Vagina (tissue), 2 donors: ENCODE measurements around the gene HOXC11. TPM values are rescaled to one million over a fixed set of nuclear protein-coding genes. Genes with fewer than 3 reads are reported as not detected.

ENCODE experiments used
- DNase-seq, 2 donors: peaks; one replicate each; pipeline ENCODE4 v3.0.0-alpha.2; 2017; ENCODE audit errors: extremely low spot score in 2 of 2
- H3K27ac ChIP-seq: fragments of 200-600 bp; sonication (generic); one replicate; pipeline ENCODE4 v1.5.1; 2019
- H3K27me3 ChIP-seq: fragments of 200-600 bp; sonication (generic); one replicate; pipeline ENCODE4 v1.5.1; 2019
- H3K36me3 ChIP-seq, 2 donors: fragments of 200-600 bp; sonication (generic); one replicate each; pipeline ENCODE4 v1.5.1; 2017 to 2019
- H3K4me1 ChIP-seq: fragments of 200-600 bp; sonication (generic); one replicate; pipeline ENCODE4 v1.5.1; 2019
- H3K4me3 ChIP-seq, 2 donors: fragments of 200-600 bp; sonication (generic); 1 replicate in 1 of 2; 2 replicates in 1 of 2; pipeline ENCODE4 v1.5.1; 2016 to 2019
- H3K9me3 ChIP-seq: fragments of 200-600 bp; sonication (generic); one replicate; pipeline ENCODE4 v1.5.1; 2019
- POLR2A ChIP-seq, 2 donors: fragments of 450-650 bp; IDR thresholded peaks; one replicate each; pipeline ENCODE4 v1.6.1; 2017; ENCODE audit warnings: antibody characterized with exemption in 2 of 2, mild to moderate bottlenecking in 2 of 2, moderate library complexity in 2 of 2
- POLR2AphosphoS5 ChIP-seq, 2 donors: sonication (generic); formaldehyde crosslinking; IDR thresholded peaks; one replicate each; pipeline ENCODE4 v1.9.0; 2017; ENCODE audit warnings: antibody characterized with exemption in 2 of 2, mild to moderate bottlenecking in 2 of 2, low read depth in 1 of 2; ENCODE audit not compliant: insufficient read depth in 1 of 2
- intact Hi-C: fragments of 100-400 bp; cut with DNase I; formaldehyde crosslinking; loops from one replicate; pipeline ENCODE4 v1.15.1; 2023
- total RNA-seq: library from RNA; depleted of rRNA; stranded (reverse); fragments of >200 nt; gene quantifications from one replicate; pipeline ENCODE4 v1.2.3, GENCODE V29; 2016
- TF ChIP-seq, protein P1 (sequence below), 3 experiments: fragments of 450-650 bp in 2 of 3; fragments of 200-600 bp in 1 of 3; sonication (generic) in 1 of 3; IDR thresholded peaks; one replicate each; pipeline ENCODE4 v1.5.1; 2017 to 2019; ENCODE audit warnings: antibody characterized with exemption in 3 of 3, mild to moderate bottlenecking in 2 of 3, moderate library complexity in 2 of 3

HOXC11 gene
- total RNA-seq, 1 donor from 2014 or later, result not detected

DNA sequence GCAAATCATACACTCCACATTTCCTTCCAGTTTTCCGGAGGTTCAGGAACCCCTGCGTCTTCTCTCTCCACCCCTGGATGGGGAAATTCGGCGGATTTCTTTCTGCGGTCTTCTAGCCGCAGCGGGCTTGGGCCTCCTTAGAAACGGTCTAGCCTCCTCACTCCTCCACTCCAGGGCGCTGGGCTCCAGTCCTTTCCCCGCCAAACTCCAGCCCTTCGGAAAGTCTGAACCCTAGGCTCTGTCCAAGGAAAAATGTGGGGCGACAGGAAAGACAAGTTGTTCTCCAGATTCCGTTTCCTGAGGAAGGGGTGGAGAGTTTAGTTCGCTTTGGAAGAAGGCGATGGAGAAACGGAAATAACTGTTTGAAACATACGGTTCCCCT lies 10.6 kb downstream of the HOXC11 start:
- no peak for TF ChIP-seq POLR2A (IDR thresholded peaks at IDR 0.05)
- TF ChIP-seq, protein P1, sequence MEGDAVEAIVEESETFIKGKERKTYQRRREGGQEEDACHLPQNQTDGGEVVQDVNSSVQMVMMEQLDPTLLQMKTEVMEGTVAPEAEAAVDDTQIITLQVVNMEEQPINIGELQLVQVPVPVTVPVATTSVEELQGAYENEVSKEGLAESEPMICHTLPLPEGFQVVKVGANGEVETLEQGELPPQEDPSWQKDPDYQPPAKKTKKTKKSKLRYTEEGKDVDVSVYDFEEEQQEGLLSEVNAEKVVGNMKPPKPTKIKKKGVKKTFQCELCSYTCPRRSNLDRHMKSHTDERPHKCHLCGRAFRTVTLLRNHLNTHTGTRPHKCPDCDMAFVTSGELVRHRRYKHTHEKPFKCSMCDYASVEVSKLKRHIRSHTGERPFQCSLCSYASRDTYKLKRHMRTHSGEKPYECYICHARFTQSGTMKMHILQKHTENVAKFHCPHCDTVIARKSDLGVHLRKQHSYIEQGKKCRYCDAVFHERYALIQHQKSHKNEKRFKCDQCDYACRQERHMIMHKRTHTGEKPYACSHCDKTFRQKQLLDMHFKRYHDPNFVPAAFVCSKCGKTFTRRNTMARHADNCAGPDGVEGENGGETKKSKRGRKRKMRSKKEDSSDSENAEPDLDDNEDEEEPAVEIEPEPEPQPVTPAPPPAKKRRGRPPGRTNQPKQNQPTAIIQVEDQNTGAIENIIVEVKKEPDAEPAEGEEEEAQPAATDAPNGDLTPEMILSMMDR (IDR thresholded peaks at IDR 0.05), result no peak
- intact Hi-C loops, result no loop called here
- H3K36me3 ChIP-seq, result no peaks in the 10 kb centered on the region
- H3K27ac ChIP-seq, result no peak overlapping the region
- H3K9me3 ChIP-seq, result no peaks in the 10 kb centered on the region
- H3K4me1 ChIP-seq, result peaks cover 24% of the 10 kb centered on the region
- no peak overlapping the region for H3K4me3 ChIP-seq
- DNase-seq, result no peak
- peaks cover 24% of the 10 kb centered on the region for H3K27me3 ChIP-seq

DNA sequence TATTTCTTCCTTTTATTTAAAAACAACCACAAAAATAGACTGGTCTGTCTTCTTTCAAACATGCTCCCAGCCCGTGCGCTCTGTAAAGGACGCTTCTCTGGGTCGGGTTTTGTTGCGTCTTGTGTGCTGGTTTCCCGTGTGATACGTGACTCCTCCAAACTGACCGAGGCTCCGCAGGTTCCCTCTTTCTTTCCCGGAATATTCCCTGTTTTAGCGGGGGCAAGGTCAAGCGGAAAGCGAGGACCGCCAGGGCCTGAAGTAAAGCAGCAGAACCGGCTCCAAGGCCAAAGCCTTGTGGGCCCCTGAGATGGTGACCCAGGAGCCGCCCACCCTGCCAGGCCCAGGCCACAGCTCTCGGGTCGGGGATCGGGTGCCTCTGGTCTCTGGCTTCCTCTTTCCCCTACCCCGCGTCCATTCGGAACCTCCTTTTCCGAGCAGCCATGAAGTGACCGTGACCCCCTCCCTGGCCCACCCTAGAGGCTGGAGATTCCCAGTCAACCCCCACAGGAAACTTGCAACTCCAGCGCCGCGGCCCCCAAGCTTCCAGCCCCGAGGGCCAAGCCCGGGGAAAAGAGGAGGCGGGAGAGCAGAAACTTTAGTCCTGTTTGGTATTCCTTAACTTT lies 11.1 kb downstream of the HOXC11 start:
- intact Hi-C loops, result no loop called here
- Histone ChIP-seq H3K36me3 (no peaks in the 10 kb centered on the region), H3K27ac (no peak overlapping the region), H3K27me3 (peaks cover 24% of the 10 kb centered on the region), H3K4me1 (peaks cover 24% of the 10 kb centered on the region), H3K4me3 (no peak overlapping the region), H3K9me3 (no peaks in the 10 kb centered on the region)
- DNase-seq, result no peak
- no peak for TF ChIP-seq POLR2AphosphoS5 (IDR thresholded peaks at IDR 0.05; ENCODE audit: insufficient read depth in 1 of 2, low read depth in 1 of 2)
- TF ChIP-seq, protein P1 (IDR thresholded peaks at IDR 0.05), result no peak
- TF ChIP-seq POLR2A (IDR thresholded peaks at IDR 0.05), result no peak

DNA sequence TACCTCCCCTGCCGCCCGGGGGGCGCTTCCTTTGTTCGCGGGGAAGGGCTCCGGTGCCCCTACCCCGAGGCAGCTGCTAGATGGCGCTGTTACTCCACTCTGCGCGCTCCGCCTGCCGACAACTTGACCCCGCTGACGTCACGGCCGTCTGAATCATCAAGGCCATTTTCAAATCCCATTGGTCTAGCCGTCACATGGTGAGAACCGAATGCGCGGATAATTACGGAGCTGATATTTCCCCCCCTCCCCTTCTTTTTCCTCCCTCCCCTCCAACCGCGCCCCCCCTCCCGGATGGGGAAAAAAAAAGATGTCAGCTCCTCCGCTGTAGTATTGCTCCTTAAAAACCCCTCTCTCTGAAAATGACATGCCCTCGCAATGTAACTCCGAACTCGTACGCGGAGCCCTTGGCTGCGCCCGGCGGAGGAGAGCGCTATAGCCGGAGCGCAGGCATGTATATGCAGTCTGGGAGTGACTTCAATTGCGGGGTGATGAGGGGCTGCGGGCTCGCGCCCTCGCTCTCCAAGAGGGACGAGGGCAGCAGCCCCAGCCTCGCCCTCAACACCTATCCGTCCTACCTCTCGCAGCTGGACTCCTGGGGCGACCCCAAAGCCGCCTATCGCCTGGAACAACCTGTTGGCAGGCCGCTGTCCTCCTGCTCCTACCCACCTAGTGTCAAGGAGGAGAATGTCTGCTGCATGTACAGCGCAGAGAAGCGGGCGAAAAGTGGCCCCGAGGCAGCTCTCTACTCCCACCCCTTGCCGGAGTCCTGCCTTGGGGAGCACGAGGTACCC lies 12.2 kb downstream of the HOXC11 start, which contains the start of gene HOXC10:
Gene HOXC10, plus strand, starts transcription at position 246 of the 791 bp plus-strand sequence. Its CDS starts 114 bp downstream, at position 360.
- peaks cover 24% of the 10 kb centered on the region for H3K4me1 ChIP-seq
- intact Hi-C loops, result no loop called here
- H3K9me3 ChIP-seq, result no peaks in the 10 kb centered on the region
- H3K27me3 ChIP-seq, result peaks cover 24% of the 10 kb centered on the region
- no peaks in the 10 kb centered on the region for H3K36me3 ChIP-seq
- peak within 1 kb of the TSS; percentile 20 to 25 for H3K4me3 ChIP-seq
- no peak for TF ChIP-seq POLR2A (IDR thresholded peaks at IDR 0.05)
- TF ChIP-seq POLR2AphosphoS5 (IDR thresholded peaks at IDR 0.05; ENCODE audit: insufficient read depth in 1 of 2, low read depth in 1 of 2), result no peak
- TF ChIP-seq, protein P1 (IDR thresholded peaks at IDR 0.05), result no peak
- H3K27ac ChIP-seq, result no peak within 1 kb of the TSS
- DNase-seq, result no peak

DNA sequence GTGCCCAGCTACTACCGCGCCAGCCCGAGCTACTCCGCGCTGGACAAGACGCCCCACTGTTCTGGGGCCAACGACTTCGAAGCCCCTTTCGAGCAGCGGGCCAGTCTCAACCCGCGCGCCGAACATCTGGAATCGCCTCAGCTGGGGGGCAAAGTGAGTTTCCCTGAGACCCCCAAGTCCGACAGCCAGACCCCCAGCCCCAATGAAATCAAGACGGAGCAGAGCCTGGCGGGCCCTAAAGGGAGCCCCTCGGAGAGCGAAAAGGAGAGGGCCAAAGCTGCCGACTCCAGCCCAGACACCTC lies 12.7 kb downstream of the HOXC11 start:
- H3K36me3 ChIP-seq, result no peaks in the 10 kb centered on the region
- H3K27me3 ChIP-seq, result peaks cover 24% of the 10 kb centered on the region
- no peak overlapping the region for H3K27ac ChIP-seq
- intact Hi-C loops, result no loop called here
- no peak for DNase-seq
- TF ChIP-seq, protein P1 (IDR thresholded peaks at IDR 0.05), result no peak
- TF ChIP-seq POLR2A (IDR thresholded peaks at IDR 0.05), result no peak
- TF ChIP-seq POLR2AphosphoS5 (IDR thresholded peaks at IDR 0.05; ENCODE audit: insufficient read depth in 1 of 2, low read depth in 1 of 2), result no peak
- H3K9me3 ChIP-seq, result no peaks in the 10 kb centered on the region
- peak overlapping the region; percentile 20 to 25 for H3K4me3 ChIP-seq
- H3K4me1 ChIP-seq, result peaks cover 24% of the 10 kb centered on the region
